PC-3 (cell line): ENCODE data around the gene ANAPC15. TPM values are rescaled to one million over a fixed set of nuclear protein-coding genes. Genes with fewer than 3 reads are reported as not detected.

Experiments
- ATAC-seq: fragments of 200-7000 bp; cut with Tn5 transposase; 2 replicates; pipeline ENCODE4 v1.9.1; 2020; ENCODE audit warnings: mild to moderate bottlenecking, moderate library complexity
- BruUV-seq: library from RNA; stranded (reverse); fragments of 400-500 nt; replicated peaks from 2 replicates; lab custom pipeline; 2021; lab: Mats Ljungman, UMichigan
- CTCF ChIA-PET: fragments of 300-600 bp; sonication (Branson Sonifier 250); formaldehyde crosslinking; loops from one replicate; lab custom pipeline; 2022; ENCODE audit warnings: antibody characterized with exemption; lab: Charles Lee
- POLR2A ChIA-PET: fragments of 300-600 bp; sonication (Branson Sonifier 250); formaldehyde crosslinking; loops from one replicate; lab custom pipeline; 2022; ENCODE audit warnings: antibody characterized with exemption; ENCODE audit not compliant: unreplicated experiment; lab: Charles Lee
- DNase-seq: peaks from one replicate; pipeline ENCODE4 v3.0.0-alpha.2; 2015
- H2AFZ ChIP-seq: fragments of 300-600 bp; sonication (generic); 2 replicates; pipeline ENCODE4 v1.6.0; 2016; ENCODE audit warnings: antibody characterized with exemption, low read length
- H3F3A ChIP-seq: fragments of 300-600 bp; sonication (generic); one replicate; pipeline ENCODE4 v1.6.0; 2017; ENCODE audit warnings: antibody characterized with exemption, low read length, control low read depth, mild to moderate bottlenecking; ENCODE audit not compliant: unreplicated experiment
- H3K27ac ChIP-seq: fragments of 300-600 bp; sonication (generic); 2 replicates; pipeline ENCODE4 v1.5.1; 2016; ENCODE audit warnings: mild to moderate bottlenecking, low read length
- H3K27me3 ChIP-seq: fragments of 300-600 bp; sonication (generic); 2 replicates; pipeline ENCODE4 v1.6.1; 2016; ENCODE audit warnings: low read length, mixed read lengths
- H3K36me3 ChIP-seq: fragments of 300-600 bp; sonication (generic); 2 replicates; pipeline ENCODE4 v1.6.1; 2016; ENCODE audit warnings: low read depth, mixed run types, low read length, mixed read lengths
- H3K4me1 ChIP-seq: fragments of 300-600 bp; sonication (generic); 2 replicates; pipeline ENCODE4 v1.5.1; 2016; ENCODE audit warnings: low read length; ENCODE audit not compliant: insufficient read depth
- H3K4me2 ChIP-seq: fragments of 300-600 bp; sonication (generic); 2 replicates; pipeline ENCODE4 v1.6.0; 2016; ENCODE audit warnings: low read length
- H3K4me3 ChIP-seq: fragments of 300-600 bp; sonication (generic); 2 replicates; pipeline ENCODE4 v1.5.1; 2016; ENCODE audit warnings: mild to moderate bottlenecking, low read length, mixed read lengths
- H3K79me2 ChIP-seq: fragments of 300-600 bp; sonication (generic); 2 replicates; pipeline ENCODE4 v1.6.1; 2017; ENCODE audit warnings: low read length, mixed read lengths
- H3K9ac ChIP-seq: fragments of 300-600 bp; sonication (generic); 2 replicates; pipeline ENCODE4 v1.6.0; 2016; ENCODE audit warnings: mild to moderate bottlenecking, low read length
- H3K9me2 ChIP-seq: fragments of 300-600 bp; sonication (generic); replicated peaks from 2 replicates; pipeline ENCODE4 v1.6.1; 2016; ENCODE audit warnings: mixed run types, low read length, mixed read lengths
- H3K9me3 ChIP-seq: fragments of 300-600 bp; sonication (generic); 2 replicates; pipeline ENCODE4 v1.6.1; 2016; ENCODE audit warnings: low read length, mixed read lengths
- H4K20me1 ChIP-seq: fragments of 300-600 bp; sonication (generic); 2 replicates; pipeline ENCODE4 v1.6.1; 2016; ENCODE audit warnings: low read length, mixed read lengths
- EZH2 ChIP-seq: fragments of 300-600 bp; sonication (generic); IDR thresholded peaks from one replicate; pipeline ENCODE4 v1.6.1; 2017; ENCODE audit warnings: antibody characterized with exemption, mild to moderate bottlenecking, low read length; ENCODE audit not compliant: unreplicated experiment
- EZH2phosphoT487 ChIP-seq: fragments of 300-600 bp; sonication (generic); IDR thresholded peaks from 2 replicates; pipeline ENCODE4 v1.6.1; 2018; ENCODE audit warnings: mild to moderate bottlenecking, antibody characterized with exemption, low read length, borderline replicate concordance
- intact Hi-C: fragments of 100-400 bp; cut with micrococcal nuclease; formaldehyde crosslinking; loops from 2 replicates; pipeline ENCODE4 v1.9.0; 2023
- total RNA-seq: library from RNA; depleted of rRNA; stranded (reverse); fragments of >200 nt; gene quantifications from 2 replicates; pipeline ENCODE4 v1.2.3, GENCODE V29; 2014
- TF ChIP-seq, protein P1 (sequence below): fragments of 300-600 bp; sonication (generic); conservative IDR thresholded peaks from 2 replicates; pipeline ENCODE4 v1.5.1; 2017; ENCODE audit warnings: antibody characterized with exemption, low read depth, mild to moderate bottlenecking, low read length

Gene ANAPC15
- total RNA-seq, 1 experiment from 2014 or later = 65.4 TPM

DNA sequence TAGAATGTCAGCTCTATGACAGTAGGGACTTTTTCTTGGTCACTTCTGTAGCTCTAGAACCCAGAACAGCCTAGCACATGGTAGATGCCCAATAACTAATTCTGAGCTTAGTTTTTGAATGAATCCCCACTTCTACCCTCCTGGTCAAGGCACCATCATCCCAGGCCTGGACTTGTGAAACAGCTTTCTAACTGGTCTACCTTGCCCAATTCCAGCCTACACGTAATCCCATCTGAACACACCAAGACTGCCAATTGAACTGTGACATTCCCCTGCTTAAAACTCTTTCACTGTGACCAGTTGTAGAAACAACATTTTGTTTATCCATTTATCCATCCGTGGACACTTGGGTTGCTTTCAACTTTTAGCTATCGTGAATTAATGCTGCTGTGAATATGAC, 16.9 kb upstream of the ANAPC15 start:
- Histone ChIP-seq H3K4me2 (no peak overlapping the region), H4K20me1 (no peaks in the 10 kb centered on the region), H3K9me3 (peaks cover 9% of the 10 kb centered on the region), H3K4me1 (no peaks in the 10 kb centered on the region), H3F3A (no peaks in the 10 kb centered on the region), H3K9me2 (no peaks in the 10 kb centered on the region), H3K36me3 (no peaks in the 10 kb centered on the region), H3K27ac (no peak overlapping the region), H3K79me2 (no peaks in the 10 kb centered on the region), H3K9ac (no peak overlapping the region), H3K4me3 (no peak overlapping the region), H3K27me3 (no peaks in the 10 kb centered on the region), H2AFZ (no peak overlapping the region)
- ATAC-seq (no peak), DNase-seq (no peak)
- POLR2A ChIA-PET = no interaction called here
- intact Hi-C loops = no loop called here
- CTCF ChIA-PET = no interaction called here
- TF ChIP-seq, protein P1, sequence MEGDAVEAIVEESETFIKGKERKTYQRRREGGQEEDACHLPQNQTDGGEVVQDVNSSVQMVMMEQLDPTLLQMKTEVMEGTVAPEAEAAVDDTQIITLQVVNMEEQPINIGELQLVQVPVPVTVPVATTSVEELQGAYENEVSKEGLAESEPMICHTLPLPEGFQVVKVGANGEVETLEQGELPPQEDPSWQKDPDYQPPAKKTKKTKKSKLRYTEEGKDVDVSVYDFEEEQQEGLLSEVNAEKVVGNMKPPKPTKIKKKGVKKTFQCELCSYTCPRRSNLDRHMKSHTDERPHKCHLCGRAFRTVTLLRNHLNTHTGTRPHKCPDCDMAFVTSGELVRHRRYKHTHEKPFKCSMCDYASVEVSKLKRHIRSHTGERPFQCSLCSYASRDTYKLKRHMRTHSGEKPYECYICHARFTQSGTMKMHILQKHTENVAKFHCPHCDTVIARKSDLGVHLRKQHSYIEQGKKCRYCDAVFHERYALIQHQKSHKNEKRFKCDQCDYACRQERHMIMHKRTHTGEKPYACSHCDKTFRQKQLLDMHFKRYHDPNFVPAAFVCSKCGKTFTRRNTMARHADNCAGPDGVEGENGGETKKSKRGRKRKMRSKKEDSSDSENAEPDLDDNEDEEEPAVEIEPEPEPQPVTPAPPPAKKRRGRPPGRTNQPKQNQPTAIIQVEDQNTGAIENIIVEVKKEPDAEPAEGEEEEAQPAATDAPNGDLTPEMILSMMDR = no peak
- TF ChIP-seq EZH2phosphoT487 (no peak), EZH2 (no peak)
- BruUV-seq = no TSS peak

DNA sequence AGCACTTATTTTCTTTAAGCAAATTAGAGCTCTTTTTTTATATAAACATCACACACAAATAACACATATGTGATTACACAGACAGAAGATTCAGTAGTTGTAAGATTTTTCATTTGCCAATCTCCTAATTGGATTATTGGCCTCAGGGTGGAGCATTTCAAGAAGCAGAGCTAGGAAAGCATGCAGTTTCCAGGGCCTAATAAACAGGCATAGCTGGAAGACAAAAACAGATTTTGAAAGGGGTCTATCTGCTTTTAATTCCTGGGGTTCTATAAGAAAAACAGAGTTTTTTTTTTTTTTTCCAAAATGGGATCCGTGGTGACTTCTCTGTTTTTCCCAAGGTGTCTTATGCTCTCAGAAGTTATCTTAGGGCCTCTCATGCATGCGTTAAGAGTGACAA, 15.4 kb upstream of the ANAPC15 start:
- Histone ChIP-seq H2AFZ (no peak overlapping the region), H3K4me2 (no peak overlapping the region), H3F3A (no peaks in the 10 kb centered on the region), H3K9me2 (no peaks in the 10 kb centered on the region), H3K36me3 (no peaks in the 10 kb centered on the region), H3K4me1 (no peaks in the 10 kb centered on the region), H3K4me3 (no peak overlapping the region), H3K9ac (no peak overlapping the region), H3K79me2 (no peaks in the 10 kb centered on the region), H4K20me1 (no peaks in the 10 kb centered on the region), H3K9me3 (peaks cover 9% of the 10 kb centered on the region), H3K27me3 (no peaks in the 10 kb centered on the region), H3K27ac (no peak overlapping the region)
- ChIA-PET CTCF (no interaction called here), POLR2A (no interaction called here)
- DNase-seq (no peak), ATAC-seq (no peak)
- BruUV-seq = no TSS peak
- TF ChIP-seq EZH2phosphoT487 = no peak
- TF ChIP-seq, protein P1 = no peak
- TF ChIP-seq EZH2 = no peak
- intact Hi-C loops = no loop called here

DNA sequence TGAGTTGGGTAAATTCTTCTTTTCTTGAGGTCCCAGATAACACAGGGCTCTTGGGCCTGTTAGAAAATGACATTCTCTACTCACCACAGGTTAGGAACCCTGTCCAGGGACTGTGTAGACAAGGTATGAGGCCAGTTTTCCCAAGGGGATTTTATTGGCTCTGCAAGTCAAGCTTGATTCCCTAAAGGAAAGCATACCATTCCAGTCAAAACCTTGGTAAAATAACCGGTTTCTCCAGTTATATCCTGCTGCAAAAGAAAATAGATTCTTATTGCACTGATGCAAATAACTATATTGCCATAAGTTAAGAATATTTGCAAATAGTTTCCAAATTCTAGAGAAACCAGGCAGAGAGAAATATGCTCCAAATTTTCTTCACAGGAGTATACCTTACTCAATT, 13.5 kb upstream of the ANAPC15 start:
- H3K9me3 ChIP-seq = peaks cover 9% of the 10 kb centered on the region
- H3K4me2 ChIP-seq = no peak overlapping the region
- H3K27me3 ChIP-seq = no peaks in the 10 kb centered on the region
- no peak overlapping the region for H3K27ac ChIP-seq
- no peak overlapping the region for H3K9ac ChIP-seq
- ChIA-PET POLR2A (interaction anchor here (0.5 kb wide), 1 partner anchor 18 kb away, joined by 3 read pairs; no protein-coding TSS in a partner anchor), CTCF (interaction anchor here (0.9 kb wide), 1 partner anchor 97 kb away, joined by 3 read pairs; no protein-coding TSS in a partner anchor)
- no peaks in the 10 kb centered on the region for H3K79me2 ChIP-seq
- no peak for ATAC-seq
- H3K36me3 ChIP-seq = no peaks in the 10 kb centered on the region
- H3F3A ChIP-seq = no peaks in the 10 kb centered on the region
- no peak overlapping the region for H3K4me3 ChIP-seq
- H2AFZ ChIP-seq = no peak overlapping the region
- no peaks in the 10 kb centered on the region for H3K9me2 ChIP-seq
- peak; percentile 50 for DNase-seq
- TF ChIP-seq EZH2 (no peak), EZH2phosphoT487 (no peak)
- TF ChIP-seq, protein P1 = no peak
- intact Hi-C loops = no loop called here
- no peaks in the 10 kb centered on the region for H4K20me1 ChIP-seq
- no TSS peak for BruUV-seq
- no peaks in the 10 kb centered on the region for H3K4me1 ChIP-seq
